NB4 (cell line): ENCODE measurements around the gene KCNIP3.
"Not testable (repeated sequence)": the region's sequence is repeated elsewhere in the genome, so short reads cannot be mapped to it uniquely, and the experiment has no call there.

Experiments used
- DNase-seq: peaks from one replicate; pipeline ENCODE4 v3.0.0; 2010; ENCODE audit warnings: low read depth
- H3K4me3 ChIP-seq: one replicate; pipeline ENCODE4 v1.5.1; 2011; ENCODE audit warnings: mild to moderate bottlenecking, low read depth, low read length, moderate library complexity
- TF ChIP-seq, protein P1 (sequence below): IDR thresholded peaks from one replicate; pipeline ENCODE4 v1.5.1; 2012; ENCODE audit warnings: low read depth, low read length

Gene KCNIP3

GRCh38 chr2:95403204-95403721 lies 106.1 kb downstream of the KCNIP3 start:
- TF ChIP-seq, protein P1, sequence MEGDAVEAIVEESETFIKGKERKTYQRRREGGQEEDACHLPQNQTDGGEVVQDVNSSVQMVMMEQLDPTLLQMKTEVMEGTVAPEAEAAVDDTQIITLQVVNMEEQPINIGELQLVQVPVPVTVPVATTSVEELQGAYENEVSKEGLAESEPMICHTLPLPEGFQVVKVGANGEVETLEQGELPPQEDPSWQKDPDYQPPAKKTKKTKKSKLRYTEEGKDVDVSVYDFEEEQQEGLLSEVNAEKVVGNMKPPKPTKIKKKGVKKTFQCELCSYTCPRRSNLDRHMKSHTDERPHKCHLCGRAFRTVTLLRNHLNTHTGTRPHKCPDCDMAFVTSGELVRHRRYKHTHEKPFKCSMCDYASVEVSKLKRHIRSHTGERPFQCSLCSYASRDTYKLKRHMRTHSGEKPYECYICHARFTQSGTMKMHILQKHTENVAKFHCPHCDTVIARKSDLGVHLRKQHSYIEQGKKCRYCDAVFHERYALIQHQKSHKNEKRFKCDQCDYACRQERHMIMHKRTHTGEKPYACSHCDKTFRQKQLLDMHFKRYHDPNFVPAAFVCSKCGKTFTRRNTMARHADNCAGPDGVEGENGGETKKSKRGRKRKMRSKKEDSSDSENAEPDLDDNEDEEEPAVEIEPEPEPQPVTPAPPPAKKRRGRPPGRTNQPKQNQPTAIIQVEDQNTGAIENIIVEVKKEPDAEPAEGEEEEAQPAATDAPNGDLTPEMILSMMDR: peak; percentile 54
- H3K4me3 ChIP-seq: peak overlapping the region; percentile 95
- peak; percentile 59 for DNase-seq

DNA sequence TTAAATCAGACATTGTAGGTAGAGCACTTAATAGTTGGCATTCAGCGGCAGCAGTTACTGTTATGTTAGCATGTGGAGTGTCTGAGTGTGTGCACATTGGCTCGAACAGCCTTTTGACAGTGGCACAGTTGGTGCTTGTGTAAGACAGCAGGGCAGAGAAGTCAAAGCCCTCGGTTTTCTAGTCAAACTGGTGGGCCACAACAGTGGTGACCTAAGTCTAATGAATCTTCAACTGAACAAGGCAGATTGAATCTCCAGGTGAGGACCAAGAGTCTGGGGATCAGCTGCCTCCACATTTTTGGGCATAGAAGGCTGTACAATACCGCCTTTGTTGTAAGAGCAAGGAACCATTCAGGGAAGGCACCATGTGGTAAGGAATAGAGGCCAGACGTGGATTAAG lies 106.7 kb downstream of the KCNIP3 start:
- not testable (repeated sequence) for DNase-seq
- H3K4me3 ChIP-seq: peak overlapping the region; percentile 95

DNA sequence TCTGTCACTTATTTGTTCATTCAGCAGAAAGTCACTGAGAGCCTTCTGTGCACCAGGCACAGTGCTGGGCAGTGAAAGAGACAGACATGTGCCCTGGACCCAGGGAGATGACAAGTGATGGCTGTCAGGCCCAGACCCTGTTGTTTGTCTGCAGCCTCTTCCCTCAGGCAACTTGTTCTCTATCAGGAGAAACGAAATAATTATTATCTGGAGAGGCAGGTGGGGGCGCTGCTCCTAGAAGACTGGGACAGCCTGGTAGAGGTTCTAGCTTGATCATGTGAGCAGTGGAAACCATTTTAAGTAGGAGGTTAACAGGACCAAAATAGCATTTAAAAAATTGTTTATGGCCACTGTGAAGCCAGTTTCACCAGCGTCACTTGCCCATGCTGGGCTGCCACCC lies 107.5 kb downstream of the KCNIP3 start:
- TF ChIP-seq, protein P1: peak; percentile 7
- H3K4me3 ChIP-seq, DNase-seq: not testable (repeated sequence)

- H3K4me3 ChIP-seq, DNase-seq: not testable (repeated sequence)
Measured at GRCh38 chr2:95411239-95411638, 114.1 kb downstream of the KCNIP3 start.

DNA sequence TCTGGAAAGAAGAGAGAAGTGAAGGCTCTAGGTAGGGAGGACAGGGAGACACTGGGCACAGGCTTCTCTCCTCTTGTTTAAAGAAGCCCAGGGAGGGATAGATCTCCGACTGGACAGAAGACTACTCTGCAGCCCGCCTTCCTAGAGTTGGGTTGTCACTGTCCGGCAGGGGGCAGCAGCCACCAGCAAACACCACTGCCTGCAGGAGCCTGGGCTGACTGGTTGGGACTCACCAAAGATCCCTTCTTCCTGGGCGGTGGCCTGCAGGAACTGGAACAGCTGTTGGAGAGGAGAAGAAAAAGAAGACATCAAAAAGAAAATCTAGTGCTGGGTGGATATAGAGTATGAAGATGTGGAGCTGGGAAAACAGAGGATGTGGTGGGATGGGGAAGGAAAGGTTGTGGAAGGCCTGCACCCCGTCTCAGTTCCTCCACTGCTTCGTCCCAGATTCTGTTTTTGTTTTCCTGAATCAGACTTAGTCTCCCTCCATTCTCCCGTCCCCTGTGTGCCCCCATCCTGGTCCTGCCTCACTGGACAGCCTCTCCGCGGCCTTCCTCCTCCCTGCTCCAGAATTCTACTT lies 117.0 kb downstream of the KCNIP3 start:
- DNase-seq: peak; percentile 67
- not testable (repeated sequence) for H3K4me3 ChIP-seq
- TF ChIP-seq, protein P1: peak; percentile 80

DNA sequence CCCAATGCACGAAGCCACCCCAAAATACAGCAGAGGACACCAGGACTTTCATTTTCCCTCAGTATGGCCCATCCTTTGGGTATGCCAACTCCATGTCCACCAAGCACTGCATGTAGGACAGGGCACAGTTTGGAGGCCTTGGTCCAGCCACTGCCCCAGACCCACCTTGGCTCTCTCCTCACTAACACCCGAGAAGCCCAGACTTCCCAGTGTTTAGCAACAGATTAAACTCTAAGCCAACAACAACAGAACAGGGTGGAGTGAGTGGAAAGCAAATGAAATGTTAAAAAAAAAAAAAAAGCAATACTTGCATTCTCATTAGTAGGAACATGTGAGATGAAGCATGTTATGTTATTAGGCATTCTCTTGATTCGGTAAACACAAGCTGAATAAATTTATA lies 118.0 kb downstream of the KCNIP3 start:
- not testable (repeated sequence) for H3K4me3 ChIP-seq, DNase-seq

GRCh38 chr2:95415561-95415960 lies 118.4 kb downstream of the KCNIP3 start:
- H3K4me3 ChIP-seq, DNase-seq: not testable (repeated sequence)

- H3K4me3 ChIP-seq, DNase-seq: not testable (repeated sequence)
Measured at GRCh38 chr2:95427196-95427867, 130.2 kb downstream of the KCNIP3 start.

DNA sequence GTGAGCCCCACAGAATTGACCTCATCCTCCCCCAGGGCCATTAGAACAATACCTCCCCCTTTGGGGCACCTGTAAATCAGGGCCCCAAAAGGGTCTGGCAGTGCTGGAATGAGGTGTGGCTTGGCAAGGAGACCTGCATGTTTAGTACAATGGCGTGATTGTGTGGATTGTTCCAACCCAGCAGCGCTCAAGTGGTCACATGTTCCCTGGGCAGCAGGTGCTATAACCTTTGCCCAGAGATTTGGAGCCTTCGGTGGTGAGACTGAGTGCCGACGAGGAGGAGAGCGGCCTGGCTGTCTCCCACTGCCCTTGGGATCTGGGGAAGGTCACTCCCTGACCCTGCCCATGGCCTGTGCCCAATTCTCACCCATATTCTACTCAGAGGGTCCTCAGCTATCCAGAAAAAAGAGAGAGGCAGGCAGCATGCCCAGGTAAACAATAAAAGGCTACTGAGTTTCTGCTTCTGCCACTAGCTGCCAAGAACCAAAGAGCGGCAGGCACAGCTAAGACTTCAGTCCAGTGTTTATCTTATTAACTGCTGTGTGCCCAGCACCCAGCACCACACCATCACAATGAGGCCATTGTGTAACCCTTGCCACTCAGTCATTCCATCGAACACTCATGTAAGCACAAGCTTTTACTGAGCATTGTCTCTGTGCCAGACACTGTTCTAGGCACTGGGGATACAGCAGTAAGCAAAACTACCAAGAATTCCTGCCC lies 132.8 kb downstream of the KCNIP3 start:
- not testable (repeated sequence) for DNase-seq, H3K4me3 ChIP-seq

DNA sequence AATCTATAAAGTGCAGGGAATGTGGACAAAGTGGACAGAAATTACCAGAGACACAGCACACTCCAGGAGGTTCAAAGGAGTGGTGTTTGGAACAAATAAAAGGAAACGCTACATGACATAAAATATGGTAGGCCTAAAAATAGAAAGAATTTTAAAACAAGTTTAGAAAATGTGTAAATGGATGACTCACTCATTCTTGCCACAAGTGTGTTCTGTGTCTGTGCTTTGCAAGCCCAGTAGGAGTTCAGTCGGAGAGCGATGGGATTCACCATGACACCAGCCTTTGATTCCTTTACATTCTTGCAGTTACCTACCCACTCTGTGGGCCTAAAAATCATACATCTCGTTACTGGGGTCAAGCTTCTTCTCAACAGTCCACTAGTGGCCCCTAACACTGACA lies 136.2 kb downstream of the KCNIP3 start:
- H3K4me3 ChIP-seq, DNase-seq: not testable (repeated sequence)

- H3K4me3 ChIP-seq, DNase-seq: not testable (repeated sequence)
Measured at GRCh38 chr2:95433973-95434372, 136.8 kb downstream of the KCNIP3 start.

DNA sequence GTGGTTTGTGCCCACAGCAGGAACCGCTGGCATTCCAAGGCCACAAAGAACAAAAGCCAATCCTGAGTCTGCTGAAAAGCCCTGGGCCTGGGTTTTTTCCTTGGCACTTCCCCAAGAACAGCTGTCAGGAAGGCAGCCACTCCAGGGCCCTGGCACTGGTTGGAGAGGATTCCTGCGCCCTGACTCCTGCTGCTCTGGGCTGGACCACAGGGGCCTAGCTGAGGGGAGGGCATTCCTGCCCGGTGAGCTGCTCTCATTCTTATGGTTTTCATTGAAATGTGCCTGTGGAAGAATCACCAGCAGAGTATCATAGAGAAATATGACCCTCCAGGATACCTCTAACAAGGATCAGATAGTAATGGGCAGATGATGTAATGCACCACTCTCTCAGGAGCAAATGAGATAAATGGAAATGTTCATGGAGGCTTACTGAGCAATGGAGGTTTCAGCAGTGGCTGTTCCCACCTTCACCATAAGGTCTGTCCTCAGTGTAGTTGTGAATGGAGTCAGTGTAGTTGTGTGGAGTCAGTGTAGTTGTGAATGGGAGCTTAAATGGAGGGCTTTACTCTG lies 137.4 kb downstream of the KCNIP3 start:
- not testable (repeated sequence) for DNase-seq

GRCh38 chr2:95435162-95435871 lies 138.2 kb downstream of the KCNIP3 start:
- not testable (repeated sequence) for DNase-seq, H3K4me3 ChIP-seq

More for the DNA sequence above, 137.4 kb downstream of the KCNIP3 start:
- H3K4me3 ChIP-seq: not testable (repeated sequence)
